ENCODE results near the gene XRCC5.
A peak's percentile ranks its signal among the peaks of the same experiment; 100 is the strongest.

The XRCC5 gene

GRCh38 chr2:216236486-216236885 lies 127.3 kb downstream of the XRCC5 start:
- DNase-seq: no peak

GRCh38 chr2:216242365-216242764 lies 133.2 kb downstream of the XRCC5 start:
- DNase-seq: peak; percentile 99

DNA sequence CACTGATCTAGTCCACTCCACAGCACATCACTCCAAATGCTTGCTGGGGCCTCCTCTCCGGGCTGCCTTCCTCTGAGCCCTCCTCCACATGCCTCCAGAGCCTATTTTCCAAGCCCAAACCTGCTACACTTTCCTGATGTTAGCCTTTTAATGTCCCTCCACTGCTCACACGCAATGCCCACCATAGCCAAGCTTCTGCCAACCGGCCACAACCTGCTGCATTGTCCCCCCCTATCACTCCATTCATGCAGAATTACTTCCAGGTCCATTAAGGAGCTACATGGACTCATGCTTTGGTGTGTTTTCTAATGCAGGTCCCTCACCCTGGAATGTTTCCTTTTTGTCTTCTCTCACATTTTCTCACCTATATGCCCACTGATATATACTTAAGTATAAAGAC lies 133.9 kb downstream of the XRCC5 start:
- DNase-seq: no peak

- DNase-seq: no peak
These were observed 136.3 kb downstream of the XRCC5 start for GRCh38 chr2:216245391-216245975.

DNA sequence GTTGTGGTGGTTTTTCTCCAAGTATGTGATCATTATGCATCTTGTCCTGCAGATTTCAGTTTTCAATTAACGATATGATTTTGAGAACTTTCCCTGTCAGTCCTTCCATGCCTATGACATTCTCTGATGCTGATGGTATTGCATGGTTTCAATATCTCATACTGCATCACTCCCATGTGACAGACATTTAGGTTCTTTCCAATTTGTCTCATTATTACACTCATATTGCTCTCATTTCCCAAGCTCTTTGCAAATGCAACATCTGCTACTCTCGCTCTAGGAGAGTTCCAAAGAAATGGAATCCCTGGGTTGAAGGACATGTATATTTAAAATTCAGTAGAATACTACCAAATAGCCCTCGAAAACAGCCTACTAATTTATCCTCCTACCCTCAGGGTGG lies 137.6 kb downstream of the XRCC5 start:
- DNase-seq: peak; percentile 53
